GM23338 (cell line): ENCODE results near the gene SC5D. TPM values are rescaled to one million over a fixed set of nuclear protein-coding genes. Genes with fewer than 3 reads are reported as not detected.

Source experiments
- ATAC-seq: fragments of 200-7000 bp; cut with Tn5 transposase; 3 replicates; pipeline ENCODE4 v1.9.1; 2020
- DNase-seq: peaks from one replicate; pipeline ENCODE4 v3.0.0-alpha.2; 2015; ENCODE audit warnings: low spot score
- H2AFZ ChIP-seq: fragments of 200-600 bp; sonication (generic); 2 replicates; pipeline ENCODE4 v1.8.0; 2016; ENCODE audit warnings: antibody characterized with exemption, mild to moderate bottlenecking, moderate library complexity
- H3F3A ChIP-seq: fragments of 200-600 bp; sonication (generic); replicated peaks from 2 replicates; pipeline ENCODE4 v1.8.0; 2017; ENCODE audit warnings: antibody characterized with exemption, mixed run types, low read depth
- H3K27ac ChIP-seq: fragments of 200-600 bp; sonication (generic); 2 replicates; pipeline ENCODE4 v1.6.1; 2016; ENCODE audit warnings: low read depth
- H3K27me3 ChIP-seq: fragments of 200-600 bp; sonication (generic); 2 replicates; pipeline ENCODE4 v1.8.0; 2016; ENCODE audit warnings: mild to moderate bottlenecking, mixed run types, moderate library complexity; ENCODE audit not compliant: insufficient read depth
- H3K36me3 ChIP-seq: fragments of 200-600 bp; sonication (generic); 2 replicates; pipeline ENCODE4 v1.8.0; 2016; ENCODE audit warnings: mild to moderate bottlenecking; ENCODE audit not compliant: insufficient read depth
- H3K4me1 ChIP-seq: fragments of 200-600 bp; sonication (generic); 2 replicates; pipeline ENCODE4 v1.8.0; 2016; ENCODE audit warnings: mild to moderate bottlenecking, moderate library complexity; ENCODE audit not compliant: insufficient read depth
- H3K4me2 ChIP-seq: fragments of 200-600 bp; sonication (generic); 2 replicates; pipeline ENCODE4 v1.7.1; 2017; ENCODE audit warnings: mixed run types
- H3K4me3 ChIP-seq: fragments of 200-600 bp; sonication (generic); 2 replicates; pipeline ENCODE4 v1.6.1; 2016; ENCODE audit warnings: mixed run types
- H3K79me2 ChIP-seq: fragments of 200-600 bp; sonication (generic); replicated peaks from 2 replicates; pipeline ENCODE4 v1.8.0; 2017; ENCODE audit warnings: mild to moderate bottlenecking; ENCODE audit not compliant: insufficient read depth
- H3K9me2 ChIP-seq: fragments of 200-600 bp; sonication (generic); 2 replicates; pipeline ENCODE4 v1.8.0; 2017; ENCODE audit not compliant: insufficient read depth
- H4K20me1 ChIP-seq: fragments of 200-600 bp; sonication (generic); replicated peaks from 2 replicates; pipeline ENCODE4 v1.8.0; 2017; ENCODE audit warnings: mild to moderate bottlenecking; ENCODE audit not compliant: insufficient read depth
- H3K27ac Mint-ChIP-seq: 2 replicates; pipeline ENCODE4 v1.8.0; 2020; ENCODE audit warnings: inconsistent platforms, mild to moderate bottlenecking, moderate library complexity, mixed read lengths
- H3K27me3 Mint-ChIP-seq: 3 replicates; pipeline ENCODE4 v1.8.0; 2022; ENCODE audit warnings: low read depth, mild to moderate bottlenecking, moderate library complexity, mixed read lengths, inconsistent platforms; ENCODE audit not compliant: insufficient read depth, poor library complexity
- H3K36me3 Mint-ChIP-seq: 3 replicates; pipeline ENCODE4 v1.8.0; 2021; ENCODE audit warnings: low read depth, mild to moderate bottlenecking, inconsistent platforms, moderate library complexity, mixed read lengths
- H3K4me1 Mint-ChIP-seq: 3 replicates; pipeline ENCODE4 v1.8.0; 2020; ENCODE audit warnings: mild to moderate bottlenecking, inconsistent platforms, mixed read lengths
- H3K4me3 Mint-ChIP-seq: 3 replicates; pipeline ENCODE4 v1.8.0; 2021; ENCODE audit warnings: moderate library complexity, mild to moderate bottlenecking, inconsistent platforms, mixed read lengths
- H3K9me3 Mint-ChIP-seq: 3 replicates; pipeline ENCODE4 v1.8.0; 2020; ENCODE audit warnings: moderate library complexity, mild to moderate bottlenecking, inconsistent platforms, mixed read lengths
- CREB1 ChIP-seq: fragments of 250-450 bp; sonication (Bioruptor Pico); IDR thresholded peaks from 2 replicates; pipeline ENCODE4 v1.5.0; 2020; ENCODE audit warnings: low read depth, mild to moderate bottlenecking, moderate library complexity
- EZH2 ChIP-seq: fragments of 200-600 bp; sonication (generic); IDR thresholded peaks from one replicate; pipeline ENCODE4 v1.8.0; 2017; ENCODE audit warnings: antibody characterized with exemption, mild to moderate bottlenecking, low read depth; ENCODE audit not compliant: unreplicated experiment
- EZH2phosphoT487 ChIP-seq: fragments of 200-600 bp; sonication (generic); IDR thresholded peaks from one replicate; pipeline ENCODE4 v1.8.1; 2018; ENCODE audit warnings: antibody characterized with exemption; ENCODE audit not compliant: unreplicated experiment
- JUNB ChIP-seq: IDR thresholded peaks from one replicate; pipeline ENCODE4 v1.6.1; 2016; ENCODE audit warnings: antibody characterized with exemption; ENCODE audit not compliant: unreplicated experiment
- NANOG ChIP-seq: IDR thresholded peaks from 2 replicates; pipeline ENCODE4 v1.6.1; 2016; ENCODE audit warnings: antibody characterized with exemption, borderline replicate concordance
- POLR2AphosphoS5 ChIP-seq: IDR thresholded peaks from 2 replicates; pipeline ENCODE4 v1.6.1; 2016; ENCODE audit warnings: antibody characterized with exemption, low read depth
- STAT1 ChIP-seq: IDR thresholded peaks from one replicate; pipeline ENCODE4 v1.6.1; 2016; ENCODE audit warnings: antibody characterized with exemption; ENCODE audit not compliant: unreplicated experiment
- ZNF114 ChIP-seq: fragments of 250-450 bp; sonication (Bioruptor Pico); IDR thresholded peaks from 2 replicates; pipeline ENCODE4 v1.5.0; 2020; ENCODE audit warnings: mild to moderate bottlenecking, moderate library complexity
- ZNF331 ChIP-seq: fragments of 250-450 bp; sonication (Bioruptor Pico); IDR thresholded peaks from 2 replicates; pipeline ENCODE4 v1.5.0; 2020; ENCODE audit warnings: low read depth, mild to moderate bottlenecking, moderate library complexity
- polyA plus RNA-seq: library from polyadenylated mRNA; unstranded; fragments of >200 nt; fragmentation: Nextera tagmentation; extraction: Ambion mirVana; gene quantifications from 2 replicates; pipeline ENCODE4 v1.2.1, GENCODE V29; 2016
- total RNA-seq: library from RNA; depleted of rRNA; stranded (reverse); fragments of >200 nt; shearing (Covaris generic); gene quantifications from 2 replicates; pipeline ENCODE4 v1.2.3, GENCODE V29; 2014
- TF ChIP-seq, protein P1 (sequence below): IDR thresholded peaks from one replicate; pipeline ENCODE4 v1.6.1; 2018; ENCODE audit warnings: antibody characterized with exemption; ENCODE audit not compliant: unreplicated experiment
- TF ChIP-seq, protein P2 (sequence below): fragments of 250-450 bp; sonication (Bioruptor Pico); IDR thresholded peaks from 2 replicates; pipeline ENCODE4 v1.5.0; 2020; ENCODE audit warnings: mild to moderate bottlenecking, moderate library complexity
- TF ChIP-seq, protein P3 (sequence below), 2 experiments: fragments of 200-600 bp in 1 of 2; sonication (generic) in 1 of 2; conservative IDR thresholded peaks; 2 replicates each; pipeline versions ENCODE4 v1.5.1 to v1.6.1; 2016 to 2017; ENCODE audit warnings: antibody characterized with exemption in 2 of 2, low read depth in 2 of 2, mild to moderate bottlenecking in 2 of 2, moderate library complexity in 1 of 2
- TF ChIP-seq, protein P4 (sequence below): IDR thresholded peaks from 2 replicates; pipeline ENCODE4 v1.6.1; 2016; ENCODE audit warnings: antibody characterized with exemption

SC5D gene
- total and polyA plus RNA-seq, 2 experiments from 2014 or later = 79.0 to 138 TPM

DNA sequence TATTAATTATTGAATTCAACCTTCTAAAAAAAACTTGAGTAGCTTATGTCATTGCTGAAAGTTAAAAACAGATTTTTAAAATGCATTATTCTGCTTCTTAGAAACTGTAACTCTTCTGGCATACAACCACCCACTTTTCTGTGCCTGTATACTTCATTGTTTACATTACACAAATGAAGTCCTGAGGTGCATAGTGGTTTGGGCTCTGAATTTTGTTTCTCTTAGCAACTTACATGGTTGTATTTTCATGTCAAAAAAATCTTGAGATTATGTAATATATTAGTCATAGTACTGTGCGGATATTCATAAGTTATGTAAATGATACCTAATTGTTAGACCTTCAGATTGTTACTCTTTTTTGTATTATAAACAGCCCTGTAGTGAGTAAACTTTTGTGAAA is 12.2 kb downstream of the SC5D start:
- Histone ChIP-seq H3K36me3 (peaks cover 46% of the 10 kb centered on the region), H3K4me1 (peaks cover 8% of the 10 kb centered on the region; the same call in 1 of the 2 replicates), H3K79me2 (peaks cover 42% of the 10 kb centered on the region), H3K27me3 (no peaks in the 10 kb centered on the region), H2AFZ (no peak overlapping the region), H3K27ac (no peak overlapping the region), H3K4me3 (no peak overlapping the region), H4K20me1 (no peaks in the 10 kb centered on the region), H3F3A (0 out of 2 replicates have a peak, but pooled peaks cover 3% of the 10 kb centered on the region), H3K4me2 (no peak overlapping the region), H3K9me2 (no peaks in the 10 kb centered on the region)
- TF ChIP-seq EZH2phosphoT487 = no peak
- TF ChIP-seq, protein P1, sequence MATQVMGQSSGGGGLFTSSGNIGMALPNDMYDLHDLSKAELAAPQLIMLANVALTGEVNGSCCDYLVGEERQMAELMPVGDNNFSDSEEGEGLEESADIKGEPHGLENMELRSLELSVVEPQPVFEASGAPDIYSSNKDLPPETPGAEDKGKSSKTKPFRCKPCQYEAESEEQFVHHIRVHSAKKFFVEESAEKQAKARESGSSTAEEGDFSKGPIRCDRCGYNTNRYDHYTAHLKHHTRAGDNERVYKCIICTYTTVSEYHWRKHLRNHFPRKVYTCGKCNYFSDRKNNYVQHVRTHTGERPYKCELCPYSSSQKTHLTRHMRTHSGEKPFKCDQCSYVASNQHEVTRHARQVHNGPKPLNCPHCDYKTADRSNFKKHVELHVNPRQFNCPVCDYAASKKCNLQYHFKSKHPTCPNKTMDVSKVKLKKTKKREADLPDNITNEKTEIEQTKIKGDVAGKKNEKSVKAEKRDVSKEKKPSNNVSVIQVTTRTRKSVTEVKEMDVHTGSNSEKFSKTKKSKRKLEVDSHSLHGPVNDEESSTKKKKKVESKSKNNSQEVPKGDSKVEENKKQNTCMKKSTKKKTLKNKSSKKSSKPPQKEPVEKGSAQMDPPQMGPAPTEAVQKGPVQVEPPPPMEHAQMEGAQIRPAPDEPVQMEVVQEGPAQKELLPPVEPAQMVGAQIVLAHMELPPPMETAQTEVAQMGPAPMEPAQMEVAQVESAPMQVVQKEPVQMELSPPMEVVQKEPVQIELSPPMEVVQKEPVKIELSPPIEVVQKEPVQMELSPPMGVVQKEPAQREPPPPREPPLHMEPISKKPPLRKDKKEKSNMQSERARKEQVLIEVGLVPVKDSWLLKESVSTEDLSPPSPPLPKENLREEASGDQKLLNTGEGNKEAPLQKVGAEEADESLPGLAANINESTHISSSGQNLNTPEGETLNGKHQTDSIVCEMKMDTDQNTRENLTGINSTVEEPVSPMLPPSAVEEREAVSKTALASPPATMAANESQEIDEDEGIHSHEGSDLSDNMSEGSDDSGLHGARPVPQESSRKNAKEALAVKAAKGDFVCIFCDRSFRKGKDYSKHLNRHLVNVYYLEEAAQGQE = no peak
- TF ChIP-seq CREB1 = no peak
- no peak for TF ChIP-seq STAT1
- no peak for TF ChIP-seq ZNF331 (CRISPR knock-in tag)
- no peak for TF ChIP-seq ZNF114 (CRISPR knock-in tag)
- TF ChIP-seq NANOG = no peak
- TF ChIP-seq, protein P2, sequence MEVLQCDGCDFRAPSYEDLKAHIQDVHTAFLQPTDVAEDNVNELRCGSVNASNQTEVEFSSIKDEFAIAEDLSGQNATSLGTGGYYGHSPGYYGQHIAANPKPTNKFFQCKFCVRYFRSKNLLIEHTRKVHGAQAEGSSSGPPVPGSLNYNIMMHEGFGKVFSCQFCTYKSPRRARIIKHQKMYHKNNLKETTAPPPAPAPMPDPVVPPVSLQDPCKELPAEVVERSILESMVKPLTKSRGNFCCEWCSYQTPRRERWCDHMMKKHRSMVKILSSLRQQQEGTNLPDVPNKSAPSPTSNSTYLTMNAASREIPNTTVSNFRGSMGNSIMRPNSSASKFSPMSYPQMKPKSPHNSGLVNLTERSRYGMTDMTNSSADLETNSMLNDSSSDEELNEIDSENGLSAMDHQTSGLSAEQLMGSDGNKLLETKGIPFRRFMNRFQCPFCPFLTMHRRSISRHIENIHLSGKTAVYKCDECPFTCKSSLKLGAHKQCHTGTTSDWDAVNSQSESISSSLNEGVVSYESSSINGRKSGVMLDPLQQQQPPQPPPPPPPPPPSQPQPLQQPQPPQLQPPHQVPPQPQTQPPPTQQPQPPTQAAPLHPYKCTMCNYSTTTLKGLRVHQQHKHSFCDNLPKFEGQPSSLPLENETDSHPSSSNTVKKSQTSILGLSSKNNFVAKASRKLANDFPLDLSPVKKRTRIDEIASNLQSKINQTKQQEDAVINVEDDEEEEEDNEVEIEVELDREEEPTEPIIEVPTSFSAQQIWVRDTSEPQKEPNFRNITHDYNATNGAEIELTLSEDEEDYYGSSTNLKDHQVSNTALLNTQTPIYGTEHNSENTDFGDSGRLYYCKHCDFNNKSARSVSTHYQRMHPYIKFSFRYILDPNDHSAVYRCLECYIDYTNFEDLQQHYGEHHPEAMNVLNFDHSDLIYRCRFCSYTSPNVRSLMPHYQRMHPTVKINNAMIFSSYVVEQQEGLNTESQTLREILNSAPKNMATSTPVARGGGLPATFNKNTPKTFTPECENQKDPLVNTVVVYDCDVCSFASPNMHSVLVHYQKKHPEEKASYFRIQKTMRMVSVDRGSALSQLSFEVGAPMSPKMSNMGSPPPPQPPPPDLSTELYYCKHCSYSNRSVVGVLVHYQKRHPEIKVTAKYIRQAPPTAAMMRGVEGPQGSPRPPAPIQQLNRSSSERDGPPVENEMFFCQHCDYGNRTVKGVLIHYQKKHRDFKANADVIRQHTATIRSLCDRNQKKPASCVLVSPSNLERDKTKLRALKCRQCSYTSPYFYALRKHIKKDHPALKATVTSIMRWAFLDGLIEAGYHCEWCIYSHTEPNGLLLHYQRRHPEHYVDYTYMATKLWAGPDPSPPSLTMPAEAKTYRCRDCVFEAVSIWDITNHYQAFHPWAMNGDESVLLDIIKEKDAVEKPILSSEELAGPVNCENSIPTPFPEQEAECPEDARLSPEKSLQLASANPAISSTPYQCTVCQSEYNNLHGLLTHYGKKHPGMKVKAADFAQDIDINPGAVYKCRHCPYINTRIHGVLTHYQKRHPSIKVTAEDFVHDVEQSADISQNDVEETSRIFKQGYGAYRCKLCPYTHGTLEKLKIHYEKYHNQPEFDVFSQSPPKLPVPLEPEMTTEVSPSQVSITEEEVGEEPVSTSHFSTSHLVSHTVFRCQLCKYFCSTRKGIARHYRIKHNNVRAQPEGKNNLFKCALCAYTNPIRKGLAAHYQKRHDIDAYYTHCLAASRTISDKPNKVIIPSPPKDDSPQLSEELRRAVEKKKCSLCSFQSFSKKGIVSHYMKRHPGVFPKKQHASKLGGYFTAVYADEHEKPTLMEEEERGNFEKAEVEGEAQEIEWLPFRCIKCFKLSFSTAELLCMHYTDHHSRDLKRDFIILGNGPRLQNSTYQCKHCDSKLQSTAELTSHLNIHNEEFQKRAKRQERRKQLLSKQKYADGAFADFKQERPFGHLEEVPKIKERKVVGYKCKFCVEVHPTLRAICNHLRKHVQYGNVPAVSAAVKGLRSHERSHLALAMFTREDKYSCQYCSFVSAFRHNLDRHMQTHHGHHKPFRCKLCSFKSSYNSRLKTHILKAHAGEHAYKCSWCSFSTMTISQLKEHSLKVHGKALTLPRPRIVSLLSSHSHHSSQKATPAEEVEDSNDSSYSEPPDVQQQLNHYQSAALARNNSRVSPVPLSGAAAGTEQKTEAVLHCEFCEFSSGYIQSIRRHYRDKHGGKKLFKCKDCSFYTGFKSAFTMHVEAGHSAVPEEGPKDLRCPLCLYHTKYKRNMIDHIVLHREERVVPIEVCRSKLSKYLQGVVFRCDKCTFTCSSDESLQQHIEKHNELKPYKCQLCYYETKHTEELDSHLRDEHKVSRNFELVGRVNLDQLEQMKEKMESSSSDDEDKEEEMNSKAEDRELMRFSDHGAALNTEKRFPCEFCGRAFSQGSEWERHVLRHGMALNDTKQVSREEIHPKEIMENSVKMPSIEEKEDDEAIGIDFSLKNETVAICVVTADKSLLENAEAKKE (CRISPR knock-in tag) = no peak
- TF ChIP-seq, protein P3, sequence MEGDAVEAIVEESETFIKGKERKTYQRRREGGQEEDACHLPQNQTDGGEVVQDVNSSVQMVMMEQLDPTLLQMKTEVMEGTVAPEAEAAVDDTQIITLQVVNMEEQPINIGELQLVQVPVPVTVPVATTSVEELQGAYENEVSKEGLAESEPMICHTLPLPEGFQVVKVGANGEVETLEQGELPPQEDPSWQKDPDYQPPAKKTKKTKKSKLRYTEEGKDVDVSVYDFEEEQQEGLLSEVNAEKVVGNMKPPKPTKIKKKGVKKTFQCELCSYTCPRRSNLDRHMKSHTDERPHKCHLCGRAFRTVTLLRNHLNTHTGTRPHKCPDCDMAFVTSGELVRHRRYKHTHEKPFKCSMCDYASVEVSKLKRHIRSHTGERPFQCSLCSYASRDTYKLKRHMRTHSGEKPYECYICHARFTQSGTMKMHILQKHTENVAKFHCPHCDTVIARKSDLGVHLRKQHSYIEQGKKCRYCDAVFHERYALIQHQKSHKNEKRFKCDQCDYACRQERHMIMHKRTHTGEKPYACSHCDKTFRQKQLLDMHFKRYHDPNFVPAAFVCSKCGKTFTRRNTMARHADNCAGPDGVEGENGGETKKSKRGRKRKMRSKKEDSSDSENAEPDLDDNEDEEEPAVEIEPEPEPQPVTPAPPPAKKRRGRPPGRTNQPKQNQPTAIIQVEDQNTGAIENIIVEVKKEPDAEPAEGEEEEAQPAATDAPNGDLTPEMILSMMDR (conservative IDR thresholded peaks at IDR 0.05; ENCODE audit: low read depth in 2 of 2) = no peak
- TF ChIP-seq EZH2 = no peak
- TF ChIP-seq, protein P4, sequence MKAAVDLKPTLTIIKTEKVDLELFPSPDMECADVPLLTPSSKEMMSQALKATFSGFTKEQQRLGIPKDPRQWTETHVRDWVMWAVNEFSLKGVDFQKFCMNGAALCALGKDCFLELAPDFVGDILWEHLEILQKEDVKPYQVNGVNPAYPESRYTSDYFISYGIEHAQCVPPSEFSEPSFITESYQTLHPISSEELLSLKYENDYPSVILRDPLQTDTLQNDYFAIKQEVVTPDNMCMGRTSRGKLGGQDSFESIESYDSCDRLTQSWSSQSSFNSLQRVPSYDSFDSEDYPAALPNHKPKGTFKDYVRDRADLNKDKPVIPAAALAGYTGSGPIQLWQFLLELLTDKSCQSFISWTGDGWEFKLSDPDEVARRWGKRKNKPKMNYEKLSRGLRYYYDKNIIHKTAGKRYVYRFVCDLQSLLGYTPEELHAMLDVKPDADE = no peak
- TF ChIP-seq JUNB = no peak
- no peak for TF ChIP-seq POLR2AphosphoS5
- DNase-seq = no peak
- Mint-ChIP-seq H3K4me3 (no peak overlapping the region), H3K27ac (no peak overlapping the region), H3K27me3 (no peaks in the 10 kb centered on the region), H3K4me1 (peaks cover 25% of the 10 kb centered on the region), H3K36me3 (peaks cover 55% of the 10 kb centered on the region), H3K9me3 (no peaks in the 10 kb centered on the region)
- ATAC-seq = no peak
